NCI-H2171 treated with DMSO at 0.1 percent for 48 hours (cell line): ENCODE results near the gene GGCX.

ENCODE experiments used
- DNase-seq: peaks from one replicate; lab custom pipeline; 2025; lab: John Stamatoyannopoulos, UW

GGCX gene

DNA sequence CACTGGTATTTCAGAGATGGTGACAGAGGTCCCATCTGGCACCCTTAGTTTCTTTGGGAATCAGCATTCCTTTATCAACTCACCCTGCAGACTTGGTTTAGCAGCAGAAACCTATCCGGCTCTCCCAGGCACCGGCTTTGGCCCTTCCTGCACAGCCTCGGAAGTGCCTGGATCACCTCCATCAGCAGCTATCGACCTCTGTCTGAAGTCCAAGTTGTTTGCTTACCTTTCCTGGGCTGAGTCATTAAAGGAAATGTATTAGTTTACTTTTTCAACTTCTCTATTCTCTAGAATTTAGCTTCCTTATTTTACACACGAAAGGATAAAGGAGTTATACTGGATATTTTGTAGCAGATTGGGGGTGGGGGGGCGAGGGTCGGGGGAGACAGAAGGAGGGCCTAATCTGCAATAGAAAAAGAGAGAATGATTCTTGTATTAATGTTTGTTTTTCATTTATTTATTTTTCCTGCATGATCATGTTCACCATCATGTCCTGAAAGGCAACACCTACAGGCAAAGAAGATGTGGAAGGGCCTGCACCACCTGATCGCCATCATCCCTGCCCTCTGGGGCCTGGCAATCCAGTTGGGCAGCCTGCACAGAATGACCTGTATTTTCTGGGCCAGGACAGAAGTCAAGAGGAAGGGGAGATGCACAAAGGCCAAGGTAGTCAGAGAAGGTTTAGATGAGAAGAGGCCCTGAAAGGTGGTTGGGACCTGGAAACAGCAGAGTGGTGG is 44.5 kb downstream of the GGCX start:
- no peak for DNase-seq

DNA sequence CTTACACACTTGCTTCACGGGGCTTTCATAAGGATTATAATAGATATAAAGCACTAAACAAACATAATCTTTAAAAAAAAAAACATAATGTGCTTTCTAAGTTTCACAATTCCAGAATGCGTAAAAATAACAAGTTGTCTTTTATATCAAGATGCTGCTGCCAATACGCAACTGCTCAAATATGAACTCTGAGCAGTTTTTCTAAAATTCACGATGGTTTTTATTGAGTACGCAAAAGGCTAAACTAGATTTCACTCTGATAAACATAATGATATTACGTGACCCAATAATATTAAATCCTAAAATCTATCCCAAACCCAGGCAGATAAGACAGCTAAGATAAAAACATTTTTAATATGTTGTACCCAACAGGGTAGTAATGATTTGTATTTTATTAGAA is 47.0 kb downstream of the GGCX start:
- no peak for DNase-seq

DNA sequence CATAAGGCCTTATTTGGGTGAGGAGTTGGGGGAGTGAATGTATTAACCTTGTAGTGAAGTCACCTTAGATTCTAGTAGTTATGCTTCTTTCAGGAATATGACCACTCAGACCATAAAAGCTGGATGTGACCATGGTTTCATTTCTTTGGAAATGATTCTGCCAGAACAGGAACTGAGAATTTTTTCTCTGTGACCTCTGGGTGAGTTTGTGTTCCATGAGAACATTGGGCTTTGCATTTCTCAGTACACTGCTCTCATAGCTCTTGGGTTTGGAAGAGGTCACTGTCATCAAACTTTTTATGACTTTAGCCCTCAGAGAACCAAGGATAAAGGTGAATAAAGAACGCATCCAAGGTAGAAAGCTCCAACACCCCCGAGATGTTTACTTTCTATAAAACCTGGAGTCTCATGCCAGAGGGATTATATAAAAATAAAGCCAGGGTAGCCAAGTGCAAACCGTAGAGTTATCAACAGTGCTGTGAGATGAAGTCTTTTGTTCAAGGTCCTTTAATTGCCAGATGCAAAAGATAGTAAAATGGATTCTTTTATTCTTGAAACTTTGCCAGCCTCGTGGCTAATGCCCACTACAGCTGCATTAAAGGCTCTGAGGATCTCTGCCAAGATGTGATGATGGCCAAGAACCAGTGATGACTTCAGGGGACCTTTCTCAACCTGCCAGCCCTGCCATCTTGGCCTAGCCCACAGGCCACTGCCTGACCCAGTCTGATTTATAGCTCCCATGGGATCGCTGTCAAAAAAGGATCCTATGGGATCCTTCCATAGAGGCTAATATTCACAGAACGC is 50.1 kb downstream of the GGCX start:
- no peak for DNase-seq

DNA sequence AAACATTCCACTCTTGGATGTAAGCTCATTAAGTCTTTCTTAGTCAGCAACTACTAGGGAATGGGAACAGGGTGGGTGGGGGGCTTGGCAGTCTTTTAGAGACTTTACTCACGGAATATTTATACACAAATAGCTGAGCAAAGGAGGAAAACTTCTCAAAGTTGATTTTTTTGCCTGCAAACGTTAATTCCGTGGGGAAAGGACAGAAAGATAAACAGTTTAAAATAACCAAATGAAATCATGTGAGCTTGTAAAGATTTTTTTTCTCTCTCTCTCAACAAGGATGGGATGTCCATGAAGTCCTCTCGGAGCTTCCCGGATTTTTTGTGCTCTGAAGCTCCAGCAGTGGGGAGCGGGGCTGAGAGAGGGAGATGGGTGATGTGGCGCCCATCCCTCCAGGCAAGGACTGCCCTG is 54.5 kb downstream of the GGCX start:
- no peak for DNase-seq

DNA sequence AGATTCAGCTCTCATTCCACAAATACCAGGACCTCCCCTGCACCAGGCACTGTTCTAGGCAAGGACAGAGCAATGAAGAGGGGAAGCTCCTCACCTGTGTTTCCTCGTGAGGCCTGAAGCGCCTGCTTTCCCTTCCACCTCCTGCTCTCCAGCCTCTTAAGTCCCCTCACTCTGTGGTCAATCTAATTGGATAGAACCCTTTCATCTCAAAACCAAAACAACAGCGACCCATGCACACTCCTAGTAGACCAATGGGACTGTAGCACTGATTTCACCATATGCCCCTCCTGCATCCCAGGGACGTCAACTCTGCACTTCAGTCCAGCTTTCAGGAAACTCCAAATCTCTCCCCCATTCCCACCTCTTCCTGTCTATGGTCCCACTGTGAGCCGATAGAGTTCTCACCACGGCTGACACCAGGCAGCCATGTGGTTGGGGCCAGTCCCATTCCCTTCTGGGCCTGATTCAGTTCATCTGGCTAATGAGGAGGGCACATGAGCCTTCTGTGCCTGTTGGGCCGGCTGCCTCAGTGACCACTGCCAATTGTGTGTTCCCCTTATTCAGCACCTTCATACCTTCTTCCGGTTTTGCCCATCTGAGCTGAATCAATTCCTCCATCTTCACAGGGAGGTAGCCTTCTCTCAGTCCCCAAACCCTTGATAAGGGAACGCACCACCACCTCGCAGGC is 55.6 kb downstream of the GGCX start:
- no peak for DNase-seq

DNA sequence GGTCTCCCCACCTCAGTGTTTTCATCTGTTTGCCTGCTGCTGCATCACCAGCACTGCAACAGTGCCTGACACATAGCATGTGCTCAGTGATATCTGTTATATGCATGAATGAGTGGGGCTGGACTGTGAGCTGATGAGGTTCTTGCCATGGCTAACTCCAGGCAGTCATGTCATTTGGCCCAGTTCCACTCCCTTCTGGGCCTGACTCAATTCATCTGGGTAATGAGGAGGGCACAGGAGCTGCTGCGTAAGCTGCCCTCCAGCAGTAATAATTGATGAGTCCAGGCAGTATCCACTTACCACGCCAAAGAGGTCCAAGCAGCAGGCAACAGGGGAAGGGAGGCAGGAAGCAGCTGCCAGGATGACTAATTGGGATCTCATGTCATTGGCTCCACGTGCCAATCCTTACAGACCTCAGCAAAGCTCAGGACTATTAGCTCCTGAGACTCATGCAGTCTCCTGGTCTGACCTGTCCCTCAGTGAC is 56.5 kb downstream of the GGCX start:
- DNase-seq, result peak; percentile 74

DNA sequence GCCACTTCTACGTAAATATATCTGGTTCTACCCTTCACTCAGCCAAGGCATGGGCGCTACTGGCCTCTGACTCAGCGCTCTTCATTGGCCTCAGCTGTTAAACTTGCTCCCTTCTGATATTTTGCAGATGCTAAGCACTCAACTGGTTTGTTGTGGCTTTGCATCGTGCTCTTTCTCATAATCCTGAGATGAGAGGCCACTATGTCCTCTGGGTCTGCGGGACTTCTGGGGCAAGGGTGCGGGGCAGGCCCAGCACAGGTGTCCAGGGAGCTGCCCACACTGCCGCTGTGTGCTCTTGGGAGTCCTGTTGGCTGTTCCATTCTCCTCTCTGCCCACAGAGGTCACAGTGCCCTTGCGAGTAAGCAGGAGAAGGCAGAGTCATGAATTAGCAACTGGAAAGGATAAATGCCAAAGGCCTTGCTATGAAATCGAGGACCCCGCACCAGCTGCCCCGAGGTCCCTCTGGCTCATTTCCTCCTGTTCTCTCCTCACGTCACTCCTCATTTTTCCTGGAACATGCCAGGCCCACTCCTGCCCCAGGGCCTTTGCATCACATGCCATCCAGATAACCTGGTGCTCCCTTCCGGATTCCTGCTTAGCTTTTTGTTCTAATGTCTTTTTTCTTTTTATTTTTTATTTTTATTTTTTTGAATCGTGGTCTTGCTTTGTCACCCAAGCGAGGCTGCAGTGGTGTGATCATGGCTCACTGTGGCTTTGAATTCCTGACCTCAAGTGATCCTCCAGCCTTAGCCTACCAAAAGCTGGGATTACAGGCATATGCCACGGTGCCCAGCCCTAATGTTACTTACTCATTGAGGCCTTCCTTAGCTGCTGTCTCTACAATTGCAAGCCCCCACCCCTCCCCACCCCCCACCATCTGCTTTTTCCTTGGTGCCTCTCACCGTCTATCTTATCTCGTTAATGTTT is 57.2 kb downstream of the GGCX start:
- no peak for DNase-seq

DNA sequence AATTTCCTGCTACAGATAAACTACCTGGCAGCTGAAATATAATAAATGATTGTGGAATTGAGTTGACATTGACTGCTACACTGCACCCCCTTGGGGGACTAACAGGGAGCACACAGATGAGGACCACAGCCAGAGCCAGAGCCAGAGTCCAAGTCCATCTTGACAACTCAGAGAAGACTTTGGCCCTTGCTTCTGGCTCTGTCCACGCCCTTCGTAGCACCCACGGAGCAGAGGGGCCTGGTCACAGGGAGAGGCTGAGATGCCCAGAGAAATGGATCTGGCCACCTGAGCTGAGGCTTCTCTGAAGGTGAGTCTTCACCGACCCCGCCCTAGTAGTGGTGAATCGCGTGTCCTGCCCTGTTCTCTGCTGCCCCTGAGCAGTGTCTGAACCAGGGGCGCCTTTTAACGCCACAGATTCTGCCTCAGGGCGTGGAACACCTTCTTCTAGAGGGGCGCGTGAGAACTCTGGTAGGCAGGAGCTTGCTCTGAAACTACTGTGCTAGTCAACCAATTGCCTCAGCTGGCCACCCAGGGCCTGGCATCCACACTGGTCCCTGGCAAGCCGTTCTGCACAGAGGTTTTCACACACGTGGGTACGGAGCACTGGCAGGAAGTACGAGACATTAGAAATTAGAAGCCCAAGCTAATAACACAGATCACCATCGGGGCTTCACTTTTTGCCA is 58.0 kb downstream of the GGCX start:
- no peak for DNase-seq

DNA sequence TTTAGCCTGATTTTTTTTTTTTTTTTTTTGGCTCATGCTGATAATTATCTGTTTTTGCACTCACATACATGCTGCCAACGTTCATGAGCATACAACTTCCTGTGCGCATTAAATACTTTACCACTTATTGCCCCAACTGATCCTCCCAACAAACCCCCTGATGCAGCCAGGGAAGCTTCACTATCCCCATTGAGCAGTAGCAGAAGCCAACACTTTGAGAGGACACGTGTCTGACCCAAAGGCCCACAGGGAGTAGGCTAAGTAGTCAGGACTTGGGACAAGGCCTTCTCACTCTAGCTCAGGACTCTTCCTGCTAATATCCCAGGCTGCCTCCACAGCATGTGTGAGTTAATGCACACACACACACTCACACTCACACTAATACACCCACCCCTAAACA is 58.6 kb downstream of the GGCX start:
- no peak for DNase-seq

DNA sequence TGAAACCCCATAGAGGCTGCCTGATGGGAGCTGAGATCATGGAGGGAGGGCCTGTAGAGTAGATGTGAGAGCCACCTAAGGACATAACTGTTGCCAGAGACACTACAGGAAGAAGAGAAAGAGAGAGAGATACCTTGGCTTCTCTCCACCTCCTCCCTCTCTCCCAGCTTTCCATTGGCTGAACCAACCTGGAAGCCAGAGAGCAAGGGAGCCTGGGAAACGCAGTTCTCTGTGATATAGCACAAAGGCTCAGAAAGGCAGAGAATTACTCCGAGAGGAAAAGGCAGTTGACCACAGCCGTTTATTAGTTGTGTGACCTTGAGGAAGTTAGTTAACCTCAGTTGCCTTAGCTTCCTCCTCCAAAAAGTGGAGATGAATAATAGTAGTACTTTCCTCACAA is 60.0 kb downstream of the GGCX start:
- DNase-seq, result no peak

DNA sequence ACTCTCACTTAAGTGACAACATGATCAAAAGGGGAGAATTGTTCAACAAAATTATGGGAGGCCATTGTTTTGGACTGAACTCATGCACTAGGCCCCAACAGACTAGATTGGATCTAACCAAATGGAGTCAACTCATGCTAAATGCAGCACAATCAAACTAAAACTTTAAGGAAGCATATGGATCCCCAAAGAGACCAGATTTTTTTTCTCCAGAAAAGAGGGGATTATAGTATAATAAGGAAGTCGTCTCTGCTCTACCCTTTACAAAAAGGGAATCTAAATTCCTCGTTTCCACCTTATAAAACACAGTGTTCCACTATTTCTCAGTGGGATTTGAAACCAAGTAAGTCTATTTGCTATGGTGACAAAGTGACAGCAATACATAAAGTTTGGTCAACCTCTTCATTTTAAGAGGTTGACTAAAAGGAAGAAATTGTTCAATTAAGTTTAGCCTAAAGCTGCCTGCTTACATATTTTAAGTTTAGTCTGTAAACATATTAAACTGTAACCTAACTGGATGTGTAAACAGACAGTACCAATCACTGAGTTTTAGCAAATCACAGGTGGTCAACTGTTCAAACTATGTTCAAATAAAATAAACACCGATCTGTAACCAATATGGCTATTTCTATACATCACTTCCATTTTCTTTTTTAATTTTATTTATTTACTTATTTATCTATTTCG is 63.2 kb downstream of the GGCX start:
- DNase-seq, result no peak

DNA sequence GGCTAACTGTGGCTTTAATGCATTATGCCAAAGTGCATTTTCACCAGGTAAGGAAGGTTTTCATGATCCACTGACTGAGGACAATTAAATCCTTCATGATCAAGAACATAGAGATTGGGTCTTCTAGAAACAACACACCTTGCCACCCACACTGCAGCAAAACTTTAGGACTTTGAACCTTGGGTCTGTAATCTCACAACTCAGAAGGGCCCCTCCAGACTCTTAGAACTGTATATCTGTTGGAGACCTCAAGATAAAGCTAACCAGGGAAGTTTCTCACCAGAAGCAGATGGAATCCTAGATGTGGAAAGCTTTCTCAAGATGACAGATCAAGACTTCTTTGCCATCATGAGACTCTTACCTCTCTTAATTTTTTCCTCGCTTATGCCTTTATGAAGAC is 64.9 kb downstream of the GGCX start:
- DNase-seq, result no peak
